B cell (primary cell): ENCODE measurements around the gene GDF7.

ENCODE experiments used
- CTCF ChIP-seq: fragments of 200-600 bp; IDR thresholded peaks from one replicate; pipeline ENCODE4 v1.8.0; 2022; ENCODE audit warnings: antibody characterized with exemption, mild to moderate bottlenecking
- EZH2 ChIP-seq: IDR thresholded peaks from 2 replicates; pipeline ENCODE4 v1.6.1; 2012; ENCODE audit warnings: borderline replicate concordance, low read depth, mild to moderate bottlenecking, moderate library complexity, low read length; ENCODE audit not compliant: insufficient read depth, poor library complexity, severe bottlenecking

- no peak for TF ChIP-seq CTCF
- TF ChIP-seq EZH2 = no peak
Measured at GRCh38 chr2:20619624-20620024, 47.3 kb upstream of the GDF7 start.
